Stimulated activated CD8-positive, alpha-beta memory T cell treated with anti-CD3 and anti-CD28 coated beads, Interleukin-7, amount 100 ng/mL, for 4 hours (primary cell): Measurements from ENCODE around the gene SLC33A1.
A peak's percentile ranks its signal among the peaks of the same experiment; 100 is the strongest.
"Not testable (repeated sequence)": the region's sequence is repeated elsewhere in the genome, so short reads cannot be mapped to it uniquely, and the experiment has no call there.

Experiments used
- DNase-seq, 2 donors: peaks; one replicate each; pipeline ENCODE4 v3.0.0-alpha.2; 2020; ENCODE audit warnings: low read depth in 2 of 2

Gene SLC33A1

GRCh38 chr3:155854141-155854940 lies at the start of gene SLC33A1:
SLC33A1 (minus strand) TSS chr3:155854427; CDS start chr3:155853997, 430 bp downstream.
- DNase-seq, result peak; percentile 99

DNA sequence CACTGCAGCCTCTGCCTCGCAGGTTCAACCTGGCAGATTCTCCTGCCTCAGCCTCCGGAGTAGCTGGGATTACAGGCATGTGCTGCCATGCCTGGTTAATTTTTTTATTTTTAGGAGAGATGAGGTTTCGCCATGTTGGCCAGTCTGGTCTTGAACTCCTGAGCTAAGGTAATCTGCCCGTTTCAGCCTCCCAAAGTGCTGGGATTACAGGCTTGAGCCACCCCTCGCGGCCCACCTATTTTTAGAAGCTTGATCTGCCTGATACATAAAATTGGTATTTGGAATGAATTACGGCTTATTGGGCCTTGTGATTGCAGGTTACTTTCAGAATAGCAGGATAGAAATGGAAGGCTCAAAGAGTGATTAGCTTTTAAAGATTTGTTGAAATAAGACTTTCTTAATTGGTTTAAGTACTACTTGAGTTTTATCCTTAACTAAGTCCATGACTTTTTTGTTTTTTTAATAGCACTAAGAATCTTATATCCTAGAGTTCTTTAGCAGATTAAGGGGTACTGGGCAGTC lies 41.2 kb upstream of the SLC33A1 start:
- no peak for DNase-seq

GRCh38 chr3:155891321-155891720 lies 37.1 kb upstream of the SLC33A1 start:
- no peak for DNase-seq

DNA sequence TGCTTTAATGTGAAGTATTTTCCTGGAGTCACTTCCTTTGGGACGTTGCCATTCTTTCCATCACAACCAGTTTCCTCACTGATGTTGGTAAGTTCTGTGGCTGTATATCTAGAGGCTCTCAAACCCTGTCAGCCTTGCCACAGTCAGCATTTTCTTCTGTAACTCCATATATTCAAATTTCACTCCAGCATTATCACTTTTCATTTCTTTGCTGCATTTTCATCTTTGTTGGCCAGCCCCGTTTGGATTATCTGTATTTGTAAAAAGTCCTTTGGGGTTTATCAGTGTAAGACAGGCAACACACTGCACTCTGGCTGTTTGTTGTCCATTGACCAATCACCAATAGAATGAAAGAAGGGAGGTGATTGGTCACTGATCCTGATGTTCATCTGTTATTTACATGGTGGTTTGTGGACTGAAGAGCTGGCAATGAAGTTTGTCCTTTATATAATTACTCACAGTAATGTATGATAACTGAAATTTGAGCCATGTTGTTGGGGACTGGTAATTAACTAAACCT lies 36.5 kb upstream of the SLC33A1 start:
- no peak for DNase-seq

DNA sequence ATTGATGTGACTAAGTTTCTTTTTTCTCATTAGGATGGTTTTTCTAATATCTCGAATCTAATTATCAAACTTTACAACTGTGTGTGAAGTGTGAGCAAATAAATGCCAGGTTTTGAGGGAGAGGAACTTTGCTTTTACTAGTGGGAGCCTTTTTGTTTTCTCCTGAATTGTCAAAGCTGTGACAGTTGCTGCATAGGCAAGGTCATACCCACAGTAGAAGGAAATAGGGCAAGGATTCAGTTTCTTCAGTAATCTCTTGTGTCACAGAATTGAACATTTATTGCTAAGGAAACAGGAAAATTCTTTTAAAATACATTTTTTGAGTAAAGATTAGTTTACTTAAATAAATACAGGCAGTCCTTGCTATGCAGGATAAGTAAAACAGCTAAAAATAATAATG lies 35.7 kb upstream of the SLC33A1 start:
- no peak for DNase-seq

DNA sequence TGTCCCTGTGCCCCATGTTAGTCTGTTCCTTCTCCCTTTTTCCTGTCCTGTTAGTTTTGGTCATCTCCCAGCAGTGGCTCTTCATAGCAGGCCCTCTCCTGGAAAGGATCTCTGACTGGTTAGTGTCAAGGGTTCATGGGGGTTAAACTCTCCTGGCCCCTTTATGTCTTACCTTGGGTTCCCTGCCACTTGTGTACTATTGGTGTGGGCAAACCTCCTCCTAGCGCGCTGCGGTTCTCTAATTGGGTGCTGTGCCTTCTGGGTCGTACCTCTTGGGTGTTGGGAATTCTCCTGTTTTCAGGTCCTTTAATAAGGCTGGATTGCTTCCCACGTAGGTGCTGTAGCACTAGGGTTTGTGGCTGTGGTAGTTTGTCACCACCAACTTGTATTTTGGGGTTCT lies 35.0 kb upstream of the SLC33A1 start:
- DNase-seq, result no peak

- DNase-seq, result no peak
Measured at GRCh38 chr3:155886915-155887314, 32.7 kb upstream of the SLC33A1 start.

DNA sequence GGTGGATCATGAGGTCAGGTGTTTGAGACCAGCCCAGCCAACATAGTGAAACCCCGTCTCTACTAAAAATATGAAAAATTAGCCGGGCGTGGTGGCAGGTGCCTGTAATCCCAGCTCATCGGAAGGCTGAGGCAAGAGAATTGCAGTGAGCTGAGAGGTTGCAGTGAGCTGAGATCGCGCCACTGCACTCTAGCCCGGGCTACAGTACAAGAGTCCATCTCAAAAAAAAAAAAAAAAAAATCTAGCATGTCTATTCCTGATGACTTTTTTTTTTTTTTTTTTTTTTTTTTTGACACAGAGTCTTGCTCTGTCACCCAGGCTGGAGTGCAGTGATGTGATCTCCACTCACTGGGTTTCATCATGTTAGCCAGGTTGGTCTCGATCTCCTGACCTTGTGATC lies 32.1 kb upstream of the SLC33A1 start:
- DNase-seq, result not testable (repeated sequence)

DNA sequence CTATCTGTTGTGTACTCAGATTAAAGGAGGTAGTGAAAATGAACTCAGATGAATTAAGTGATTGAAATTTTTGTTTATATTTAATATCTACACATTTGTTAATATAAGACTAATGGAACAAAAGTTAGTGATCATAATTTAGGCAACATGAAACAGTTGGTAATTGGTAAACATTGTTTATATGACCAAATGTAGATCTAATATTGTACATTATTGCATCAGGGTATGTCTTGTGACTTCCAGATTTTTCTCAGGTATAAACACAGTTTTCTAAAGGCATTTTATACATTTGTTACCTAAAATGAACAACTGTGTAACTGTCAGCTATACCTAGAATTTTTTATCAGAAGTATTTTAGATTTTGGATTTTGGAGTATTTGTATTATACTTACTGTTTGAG lies 31.1 kb upstream of the SLC33A1 start:
- no peak for DNase-seq

- no peak for DNase-seq
Measured at GRCh38 chr3:155884292-155884691, 30.1 kb upstream of the SLC33A1 start.

GRCh38 chr3:155880286-155880685 lies 26.1 kb upstream of the SLC33A1 start:
- DNase-seq, result no peak

DNA sequence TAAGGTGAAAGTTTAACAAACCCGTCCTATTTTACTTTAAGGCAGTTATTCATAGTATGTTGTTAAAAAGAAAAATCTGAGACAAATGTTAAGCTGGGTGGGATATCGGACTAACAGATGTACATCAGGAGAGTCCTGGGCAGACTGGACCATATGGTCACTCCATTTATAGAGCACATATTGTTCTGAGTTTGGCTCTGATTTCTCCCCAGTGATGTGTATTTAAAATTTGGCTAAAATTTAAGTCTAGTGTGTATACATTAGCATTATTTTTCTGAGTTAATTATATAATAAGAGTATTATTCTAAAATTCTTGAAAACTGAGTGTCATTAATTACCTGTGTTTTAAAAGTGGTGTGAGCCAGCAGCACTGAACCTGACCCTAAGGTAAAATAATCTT lies 22.3 kb upstream of the SLC33A1 start:
- no peak for DNase-seq

- no peak for DNase-seq
Measured at GRCh38 chr3:155876037-155876436, 21.8 kb upstream of the SLC33A1 start.

- DNase-seq, result no peak
Measured at GRCh38 chr3:155872904-155873646, 18.8 kb upstream of the SLC33A1 start.

DNA sequence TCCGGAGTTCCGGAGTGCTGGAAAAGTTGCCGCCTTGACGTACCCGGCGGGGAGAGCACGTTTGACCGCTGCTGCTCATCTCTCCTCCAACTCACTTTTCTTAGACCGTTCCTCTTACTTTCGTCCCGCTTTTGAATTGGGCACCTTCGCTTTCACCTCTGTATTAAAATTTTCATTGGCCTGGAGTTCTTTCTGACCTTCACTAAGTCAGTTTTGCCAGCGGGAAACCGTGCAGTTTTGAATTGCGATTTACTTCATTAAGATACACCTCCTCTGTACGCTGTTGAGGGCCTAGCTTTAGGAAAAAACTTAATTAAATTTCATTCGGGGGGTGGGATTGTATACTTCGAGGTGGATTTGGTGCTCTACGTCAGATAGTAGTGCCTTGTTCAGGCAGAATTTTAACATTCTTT lies 17.5 kb upstream of the SLC33A1 start:
- no peak for DNase-seq

DNA sequence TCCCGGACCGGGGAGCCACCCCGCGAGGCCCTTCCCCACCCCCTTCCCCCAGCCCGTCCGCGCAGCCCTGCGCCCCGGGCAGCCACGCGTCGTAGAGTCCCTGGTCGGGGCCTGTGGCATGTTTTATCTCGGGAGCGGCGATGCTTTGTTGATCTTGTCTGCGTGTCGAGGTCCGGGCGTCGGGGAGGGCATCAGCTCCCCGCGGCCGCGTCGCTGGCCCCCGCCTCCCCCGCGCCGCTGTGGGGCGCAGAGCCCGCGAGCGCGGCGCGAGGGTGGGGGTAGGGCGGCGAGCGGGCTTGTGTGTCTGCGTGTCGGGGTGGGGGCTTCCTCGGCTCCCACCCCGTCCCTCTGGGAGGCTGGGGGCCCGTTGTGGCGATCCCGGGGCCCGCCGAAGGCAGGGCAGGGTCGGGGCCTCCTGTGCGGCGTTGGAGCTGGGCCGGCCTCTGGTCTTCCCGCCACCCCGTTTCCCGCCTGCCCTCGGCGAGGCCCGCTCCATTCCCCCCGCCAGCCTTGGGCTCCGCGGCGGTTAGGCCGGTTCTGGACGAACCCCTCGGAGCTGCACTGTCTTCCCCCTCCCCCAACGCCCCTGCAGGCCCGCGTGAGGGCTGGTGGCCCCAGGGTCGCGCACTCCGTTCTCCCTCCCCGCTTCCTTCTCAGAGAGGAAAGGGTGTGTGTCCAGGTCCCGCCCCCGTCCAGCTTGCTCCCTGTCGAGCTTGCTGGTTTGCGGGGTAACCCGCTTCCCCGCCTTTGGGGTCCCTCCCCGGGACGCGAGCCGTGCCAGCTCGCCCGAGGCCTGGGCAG lies 16.9 kb upstream of the SLC33A1 start:
- peak in 1 of 2 donors; percentile 33 for DNase-seq

- peak; percentile 87 to 94 for DNase-seq
Measured at GRCh38 chr3:155870133-155870944, 16.1 kb upstream of the SLC33A1 start, which contains the start of gene GMPS. GMPS (plus strand) TSS chr3:155870650; CDS start chr3:155870871, 221 bp downstream.

DNA sequence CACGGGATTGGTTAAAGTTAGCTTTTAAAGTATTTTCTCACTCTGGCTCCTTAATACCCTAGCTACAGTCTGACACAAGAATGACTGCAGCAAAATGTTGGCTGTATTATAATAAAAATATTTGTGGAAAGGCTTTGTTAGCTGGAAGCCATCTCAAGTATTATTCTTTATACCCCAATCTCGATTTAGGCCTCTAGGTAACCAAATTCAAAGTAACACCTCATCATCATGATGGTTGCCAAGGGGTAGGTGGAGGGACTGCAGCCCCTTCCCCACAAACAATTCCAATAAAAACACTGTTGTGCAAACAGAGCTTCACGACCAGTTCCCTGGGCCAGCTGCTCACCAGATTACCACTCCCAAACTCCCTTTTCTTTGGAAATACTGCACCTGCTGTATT lies 15.5 kb upstream of the SLC33A1 start:
- DNase-seq, result no peak

GRCh38 chr3:155863072-155863784 lies 9.0 kb upstream of the SLC33A1 start:
- no peak for DNase-seq
